ENCODE results near the gene MYH11.
"Not testable (repeated sequence)": the region's sequence is repeated elsewhere in the genome, so short reads cannot be mapped to it uniquely, and the experiment has no call there.

Gene MYH11

DNA sequence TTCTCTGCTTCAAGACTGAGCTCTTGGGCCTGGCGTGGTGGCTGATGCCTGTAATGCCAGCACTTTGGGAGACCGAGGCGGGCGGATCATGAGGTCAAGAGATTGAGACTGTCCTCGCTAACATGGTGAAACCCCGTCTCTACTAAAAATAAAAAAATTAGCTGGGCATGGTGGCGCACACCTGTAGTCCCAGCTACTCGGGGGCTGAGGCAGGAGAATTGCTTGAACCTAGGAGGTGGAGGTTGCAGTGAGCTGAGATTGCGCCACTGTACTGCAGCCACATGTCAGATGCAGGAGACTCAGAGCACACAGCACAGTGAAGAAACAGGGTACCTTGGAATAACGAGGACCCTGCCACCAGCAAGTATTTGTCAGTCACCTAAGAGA lies 184.7 kb downstream of the MYH11 start:
- not testable (repeated sequence) for DNase-seq (ENCODE audit: low read depth in 2 of 2)

DNA sequence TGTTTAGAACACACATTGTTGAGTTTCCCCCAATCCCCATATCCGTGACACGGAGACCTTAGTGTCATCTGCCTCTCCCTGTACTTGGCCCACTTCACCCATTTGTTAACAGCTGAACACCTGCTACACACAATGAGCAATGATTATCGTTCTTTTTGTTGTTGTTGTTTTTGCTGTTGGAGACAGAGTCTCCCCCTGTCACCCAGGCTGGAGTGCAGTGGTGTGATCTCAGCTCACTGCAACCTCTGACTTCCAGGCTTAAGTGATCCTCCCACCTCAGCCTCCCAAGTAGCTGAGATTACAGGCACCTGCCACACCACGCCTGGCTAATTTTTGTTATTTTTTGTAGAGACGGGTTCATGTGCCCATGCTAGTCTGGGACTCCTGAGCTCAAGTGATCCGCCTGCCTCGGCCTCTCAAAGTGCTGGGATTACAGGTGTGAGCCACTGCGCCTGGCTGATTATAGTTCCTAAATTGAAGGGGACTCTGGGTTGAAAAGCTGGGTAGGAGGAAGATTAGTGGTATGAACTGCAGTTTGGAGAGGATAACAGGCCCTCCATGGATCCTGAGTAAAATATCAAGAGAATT lies 185.2 kb downstream of the MYH11 start:
- DNase-seq (ENCODE audit: low read depth in 2 of 2) = no peak

DNA sequence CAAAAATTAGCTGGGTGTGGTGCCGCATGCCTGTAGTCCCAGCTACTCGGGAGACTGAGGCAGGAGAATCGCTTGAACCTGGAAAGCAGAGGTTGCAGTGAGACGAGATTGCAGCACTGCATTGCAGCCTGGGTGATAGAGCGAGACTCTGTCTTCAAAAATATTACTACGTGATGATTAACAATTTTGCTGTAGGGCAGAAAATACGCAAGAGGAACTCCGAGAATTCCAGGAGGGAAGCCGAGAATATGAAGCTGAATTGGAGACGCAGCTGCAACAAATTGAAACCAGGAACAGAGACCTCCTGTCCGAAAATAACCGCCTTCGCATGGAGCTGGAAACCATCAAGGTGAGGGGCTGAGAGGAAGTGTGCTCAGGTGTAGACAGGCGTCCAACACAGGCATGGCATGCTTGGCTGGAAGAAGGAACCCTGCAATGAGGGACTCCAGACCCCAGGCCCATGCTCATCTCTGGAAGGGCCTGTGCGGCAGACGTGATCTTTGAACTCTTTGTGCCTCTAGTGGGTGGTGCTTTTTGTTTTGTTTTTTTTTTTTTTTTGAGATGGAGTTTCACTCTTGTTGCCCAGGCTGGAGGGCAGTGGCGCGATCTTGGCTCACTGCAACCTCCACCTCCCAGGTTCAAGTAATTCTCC lies 189.6 kb downstream of the MYH11 start:
- DNase-seq (ENCODE audit: low read depth in 2 of 2) = no peak

DNA sequence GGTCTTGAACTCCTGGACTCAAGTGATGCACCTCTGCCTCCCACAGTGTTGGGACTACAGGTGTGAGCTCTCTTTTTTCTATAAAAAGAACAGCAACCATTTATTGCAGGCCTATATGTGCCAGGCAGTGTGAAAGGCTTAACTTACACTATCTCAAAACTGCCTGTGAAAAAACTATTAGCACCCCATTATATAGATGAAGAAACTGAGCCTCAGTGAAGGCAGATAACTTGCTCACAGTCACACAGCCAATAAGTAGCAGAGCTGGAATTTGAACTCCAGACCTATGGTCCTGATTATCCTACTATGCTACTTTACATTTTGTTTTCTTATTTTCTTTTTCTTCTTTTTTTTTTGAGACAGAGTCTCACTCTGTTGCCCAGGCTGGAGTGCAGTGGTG lies 191.7 kb downstream of the MYH11 start:
- no peak for DNase-seq (ENCODE audit: low read depth in 2 of 2)

DNA sequence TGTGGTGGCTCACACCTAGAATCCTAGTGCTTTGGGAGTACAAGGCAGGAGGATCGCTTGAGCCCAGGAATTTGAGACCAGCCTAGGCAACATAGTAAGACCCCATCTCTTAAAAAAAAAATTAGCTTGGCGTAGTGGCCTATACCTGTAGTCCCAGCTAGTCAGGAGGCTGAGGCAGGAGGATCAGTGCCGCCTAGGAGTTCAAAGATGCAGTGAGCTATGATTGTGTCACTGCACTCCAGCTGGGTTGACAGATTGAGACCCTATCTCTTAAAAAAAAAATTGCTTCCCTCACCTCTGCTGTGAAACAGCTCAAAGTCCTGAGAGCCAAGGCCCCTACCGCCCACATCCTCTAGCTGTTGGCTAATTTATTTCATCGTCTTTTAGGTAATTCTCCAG lies 196.6 kb downstream of the MYH11 start:
- DNase-seq (ENCODE audit: low read depth in 2 of 2) = no peak

DNA sequence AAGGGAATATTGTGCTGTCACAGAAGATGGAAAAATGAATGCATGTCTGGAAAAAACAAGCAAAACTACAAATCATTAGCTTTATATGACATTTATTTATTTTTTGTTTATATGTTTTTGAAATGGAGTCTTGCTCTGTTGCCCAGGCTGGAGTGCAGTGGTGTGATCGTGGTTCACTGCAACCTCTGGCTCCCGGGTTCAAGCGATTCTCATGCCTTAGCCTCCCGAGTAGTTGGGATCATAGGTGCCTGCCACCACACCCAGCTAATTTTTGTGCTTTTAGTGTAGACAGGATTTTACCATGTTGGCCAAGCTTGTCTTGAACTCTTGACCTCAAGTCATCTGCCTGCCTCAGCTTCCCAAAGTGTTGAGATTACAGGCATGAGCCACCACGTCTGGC lies 198.3 kb downstream of the MYH11 start:
- no peak for DNase-seq (ENCODE audit: low read depth in 2 of 2)

DNA sequence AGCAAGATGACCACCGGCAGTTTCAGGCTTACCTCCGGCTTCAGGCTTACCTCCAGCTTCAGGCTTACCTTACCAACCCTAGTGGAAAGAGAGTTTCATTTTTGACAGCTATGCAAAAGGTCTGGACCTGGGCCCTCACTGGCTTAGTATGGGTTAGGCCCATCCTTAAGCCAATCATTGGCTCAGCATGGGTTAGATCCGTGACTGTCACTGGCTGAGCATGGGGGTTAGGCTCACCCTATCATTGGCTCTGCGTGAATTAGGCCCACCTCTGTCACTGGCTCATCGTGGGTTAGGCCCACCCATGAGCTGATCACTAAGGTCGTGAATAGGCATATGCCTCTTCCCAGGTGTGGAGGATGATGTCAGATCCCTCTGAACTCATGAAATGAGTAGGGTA lies 198.7 kb downstream of the MYH11 start:
- no peak for DNase-seq (ENCODE audit: low read depth in 2 of 2)

DNA sequence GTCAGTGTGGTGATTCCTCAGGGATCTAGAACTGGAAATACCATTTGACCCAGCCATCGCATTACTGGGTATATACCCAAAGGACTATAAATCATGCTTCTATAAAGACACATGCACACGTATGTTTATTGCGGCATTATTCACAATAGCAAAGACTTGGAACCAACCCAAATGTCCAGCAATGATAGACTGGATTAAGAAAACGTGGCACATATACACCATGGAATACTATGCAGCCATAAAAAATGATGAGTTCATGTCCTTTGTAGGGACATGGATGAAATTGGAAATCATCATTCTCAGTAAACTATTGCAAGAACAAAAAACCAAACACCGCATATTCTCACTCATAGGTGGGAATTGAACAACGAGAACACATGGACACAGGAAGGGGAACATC lies 201.3 kb downstream of the MYH11 start:
- not testable (repeated sequence) for DNase-seq (ENCODE audit: low read depth in 2 of 2)

DNA sequence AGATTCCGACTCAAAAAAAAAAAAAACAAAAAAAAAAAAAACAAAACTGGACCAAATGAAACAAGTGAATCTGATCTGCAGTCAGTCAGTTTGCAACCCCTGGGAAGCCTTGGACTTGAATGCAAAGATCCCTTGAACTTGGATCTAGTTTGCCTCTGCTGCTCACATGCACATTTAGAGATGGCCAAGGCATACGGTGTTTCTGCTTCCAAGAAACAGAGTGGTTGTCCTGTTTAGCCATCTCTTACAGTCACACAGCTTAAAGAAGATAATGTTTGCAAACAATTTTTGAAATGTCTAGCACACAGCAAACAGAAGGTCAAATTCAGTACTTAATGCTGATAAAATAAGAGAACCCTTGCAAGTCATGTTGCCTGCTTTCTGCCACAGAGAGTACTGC lies 202.2 kb downstream of the MYH11 start:
- DNase-seq (ENCODE audit: low read depth in 2 of 2) = no peak

DNA sequence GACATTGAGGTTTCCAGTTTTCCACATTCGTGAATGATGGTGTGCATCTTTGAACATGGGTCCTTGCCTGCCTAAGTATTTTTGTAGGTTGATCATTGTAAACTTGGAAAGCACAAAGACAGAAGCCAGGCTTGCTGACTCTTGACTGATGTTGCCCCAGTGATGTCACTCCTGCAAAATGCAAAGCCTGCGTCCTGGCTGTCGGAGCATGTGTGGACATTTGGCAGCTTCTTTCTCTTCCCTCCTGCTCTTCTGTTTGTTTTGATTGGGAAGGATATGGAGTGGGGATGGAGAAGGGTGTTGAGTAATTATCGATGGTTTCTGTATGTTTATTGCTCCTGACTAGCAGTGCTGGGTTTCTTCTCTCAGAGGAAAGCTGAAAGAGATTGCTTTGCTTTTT lies 203.6 kb downstream of the MYH11 start:
- DNase-seq (ENCODE audit: low read depth in 2 of 2) = no peak

Data from stimulated activated CD8-positive, alpha-beta memory T cell treated with anti-CD3 and anti-CD28 coated beads, Interleukin-7, amount 100 ng/mL, for 1 hour (primary cell).